ENCODE data around the gene NRG3. TPM values are rescaled to one million over a fixed set of nuclear protein-coding genes. Genes with fewer than 3 reads are reported as not detected.

Gene NRG3
- total RNA-seq, 1 donor from 2014 or later: 0.74 TPM

DNA sequence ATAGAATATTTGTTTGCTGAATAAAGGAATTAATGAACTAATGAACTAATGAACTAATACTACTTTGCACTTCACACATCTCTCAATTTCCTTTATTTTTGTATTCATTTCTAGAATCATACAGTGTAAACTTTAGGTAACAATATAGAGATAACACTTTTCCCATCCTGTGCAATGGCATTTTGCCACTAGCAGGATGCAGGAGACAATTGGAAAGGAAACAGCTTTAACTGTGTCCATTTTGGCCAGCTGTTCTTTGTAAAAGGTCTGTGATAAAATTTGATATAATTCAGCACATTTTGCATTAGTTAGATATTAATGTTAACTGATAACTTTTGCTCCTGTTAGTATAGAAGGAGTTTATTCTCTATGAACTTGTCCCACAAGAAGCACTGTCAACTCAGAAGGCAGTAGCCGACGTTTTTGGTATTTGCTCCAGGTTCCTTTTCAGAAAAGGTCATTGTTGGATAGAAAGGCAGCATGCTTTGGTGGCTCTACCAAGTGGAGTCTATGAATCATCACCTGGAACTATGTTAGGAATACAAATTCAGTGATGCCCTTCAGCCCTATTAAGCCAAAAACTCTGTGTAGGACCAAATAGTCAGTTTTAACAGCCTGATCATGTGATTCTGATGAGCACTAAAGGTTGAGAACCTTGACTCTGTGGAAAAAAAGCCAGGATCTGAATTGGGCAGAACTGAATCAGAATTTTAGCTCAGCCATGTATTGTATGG is 86.6 kb downstream of the NRG3 start:
- TF ChIP-seq CTCF (IDR thresholded peaks at IDR 0.05; ENCODE audit: unreplicated experiment): no peak
- peaks cover 4% of the 10 kb centered on the region for H3K27me3 Mint-ChIP-seq (ENCODE audit: low read depth)
- no peak for DNase-seq (ENCODE audit: low spot score in 2 of 2, unreplicated experiment in 2 of 2)
- no peak overlapping the region for H3K4me3 Mint-ChIP-seq
- no peaks in the 10 kb centered on the region for H3K36me3 Mint-ChIP-seq
- no peaks in the 10 kb centered on the region for H3K9me3 Mint-ChIP-seq
- H3K4me1 Mint-ChIP-seq: peaks cover 2% of the 10 kb centered on the region
- H3K27ac Mint-ChIP-seq: no peak overlapping the region

DNA sequence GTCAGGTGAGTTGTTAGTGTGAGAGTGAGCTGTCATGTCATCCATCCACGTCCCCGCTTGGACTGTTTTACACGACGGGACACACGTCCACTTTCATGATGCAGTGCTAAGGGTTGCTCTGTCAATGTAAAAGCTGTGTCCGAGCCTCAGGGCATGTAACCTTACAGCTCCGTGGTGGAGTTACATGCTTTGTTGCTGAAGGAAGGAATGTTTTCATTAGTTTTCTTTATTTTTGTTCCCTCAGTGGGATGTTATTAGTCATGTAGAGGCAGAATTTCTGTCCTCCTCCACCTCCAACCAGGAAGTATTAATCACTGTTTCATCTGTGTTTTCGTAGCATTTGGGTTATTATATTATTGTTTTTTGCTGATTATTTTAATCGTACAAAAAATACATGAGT is 88.6 kb downstream of the NRG3 start:
- Mint-ChIP-seq H3K9me3 (no peaks in the 10 kb centered on the region), H3K4me3 (no peak overlapping the region), H3K36me3 (no peaks in the 10 kb centered on the region), H3K27ac (no peak overlapping the region), H3K27me3 (ENCODE audit: low read depth) (peaks cover 2% of the 10 kb centered on the region), H3K4me1 (peaks cover 2% of the 10 kb centered on the region)
- DNase-seq (ENCODE audit: low spot score in 2 of 2, unreplicated experiment in 2 of 2): no peak
- TF ChIP-seq CTCF (IDR thresholded peaks at IDR 0.05; ENCODE audit: unreplicated experiment): no peak

DNA sequence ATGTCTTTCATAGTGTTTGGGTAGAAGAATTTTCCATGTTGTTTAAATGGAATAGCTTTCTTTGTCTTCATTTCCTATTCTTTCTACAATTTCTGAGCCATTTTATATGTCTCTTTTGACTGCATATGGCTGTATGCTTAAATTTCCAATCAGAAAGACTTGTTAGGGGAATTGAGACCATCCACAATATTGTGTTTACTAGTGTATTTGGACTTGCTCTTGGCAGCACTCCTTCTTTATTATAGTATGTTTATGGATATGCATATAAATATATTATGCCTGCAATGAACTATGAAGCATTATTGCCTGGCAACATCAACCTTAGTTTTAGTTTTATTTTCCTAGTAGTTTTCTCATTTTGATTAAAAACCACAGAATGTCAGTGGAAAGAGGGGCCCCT is 92.7 kb downstream of the NRG3 start:
- H3K9me3 Mint-ChIP-seq: peaks cover 11% of the 10 kb centered on the region
- no peak overlapping the region for H3K4me3 Mint-ChIP-seq
- TF ChIP-seq CTCF (IDR thresholded peaks at IDR 0.05; ENCODE audit: unreplicated experiment): no peak
- H3K27ac Mint-ChIP-seq: no peak overlapping the region
- H3K36me3 Mint-ChIP-seq: no peaks in the 10 kb centered on the region
- no peak for DNase-seq (ENCODE audit: low spot score in 2 of 2, unreplicated experiment in 2 of 2)
- H3K4me1 Mint-ChIP-seq: peaks cover 2% of the 10 kb centered on the region
- H3K27me3 Mint-ChIP-seq (ENCODE audit: low read depth): peaks cover 2% of the 10 kb centered on the region

DNA sequence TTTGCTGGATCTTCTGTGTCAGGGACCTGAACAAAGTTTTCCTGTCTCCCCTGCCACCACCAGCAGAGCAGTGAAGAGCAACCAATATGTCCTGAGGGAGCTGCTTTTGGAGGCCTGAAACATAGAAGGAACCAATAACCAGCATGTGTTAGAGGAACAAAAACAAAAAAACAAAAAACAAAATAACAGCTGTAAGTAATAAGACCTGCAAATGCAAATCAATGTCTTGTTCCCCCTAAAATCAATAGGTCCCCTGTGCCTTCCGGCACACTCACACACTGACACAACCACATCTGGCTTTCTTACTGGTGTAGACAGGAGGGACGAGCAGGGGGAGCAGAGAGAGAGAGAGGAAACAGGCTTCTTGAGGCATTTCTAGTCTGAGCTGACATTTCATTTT is 94.1 kb downstream of the NRG3 start:
- Mint-ChIP-seq H3K27me3 (ENCODE audit: low read depth) (peaks cover 2% of the 10 kb centered on the region), H3K36me3 (no peaks in the 10 kb centered on the region), H3K9me3 (peaks cover 17% of the 10 kb centered on the region), H3K4me3 (no peak overlapping the region), H3K4me1 (no peaks in the 10 kb centered on the region), H3K27ac (no peak overlapping the region)
- no peak for DNase-seq (ENCODE audit: low spot score in 2 of 2, unreplicated experiment in 2 of 2)
- no peak for TF ChIP-seq CTCF (IDR thresholded peaks at IDR 0.05; ENCODE audit: unreplicated experiment)

- Mint-ChIP-seq H3K4me3 (no peak overlapping the region), H3K27ac (no peak overlapping the region), H3K4me1 (no peaks in the 10 kb centered on the region), H3K9me3 (peaks cover 7% of the 10 kb centered on the region), H3K36me3 (no peaks in the 10 kb centered on the region), H3K27me3 (ENCODE audit: low read depth) (peaks cover 6% of the 10 kb centered on the region)
- DNase-seq (ENCODE audit: low spot score in 2 of 2, unreplicated experiment in 2 of 2): no peak
- no peak for TF ChIP-seq CTCF (IDR thresholded peaks at IDR 0.05; ENCODE audit: unreplicated experiment)
Measured at GRCh38 chr10:81978238-81978637, 103.2 kb downstream of the NRG3 start.

Data from mesothelial cell of epicardium (in vitro differentiated cells).